HG02763 (cell line): ENCODE data around the gene NF2.

Experiments used
- ATAC-seq: cut with Tn5 transposase; IDR thresholded peaks from one replicate; pipeline ENCODE4 v1.9.1; 2021; ENCODE audit warnings: mild to moderate bottlenecking, moderate library complexity; ENCODE audit not compliant: unreplicated experiment

The NF2 gene

DNA sequence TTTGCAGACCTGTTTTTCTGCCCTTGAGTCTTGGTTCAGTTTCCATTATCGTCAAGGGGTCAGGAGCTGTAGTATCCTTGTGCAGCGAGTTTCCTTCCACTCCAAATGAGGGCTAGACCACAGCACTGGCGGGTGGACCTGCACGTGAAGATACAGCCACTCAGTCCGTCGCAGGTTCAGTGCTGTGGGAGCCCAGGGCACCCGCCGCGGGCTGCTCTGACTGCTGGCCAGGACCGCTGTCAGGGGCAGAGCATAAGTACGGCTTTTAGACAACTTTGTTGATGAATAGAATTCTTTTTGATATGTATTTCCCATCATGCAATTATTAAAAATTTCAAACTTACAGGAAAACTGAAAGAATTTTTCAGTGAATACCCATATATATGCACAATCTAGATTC, 56.6 kb downstream of the NF2 start:
- no peak for ATAC-seq

DNA sequence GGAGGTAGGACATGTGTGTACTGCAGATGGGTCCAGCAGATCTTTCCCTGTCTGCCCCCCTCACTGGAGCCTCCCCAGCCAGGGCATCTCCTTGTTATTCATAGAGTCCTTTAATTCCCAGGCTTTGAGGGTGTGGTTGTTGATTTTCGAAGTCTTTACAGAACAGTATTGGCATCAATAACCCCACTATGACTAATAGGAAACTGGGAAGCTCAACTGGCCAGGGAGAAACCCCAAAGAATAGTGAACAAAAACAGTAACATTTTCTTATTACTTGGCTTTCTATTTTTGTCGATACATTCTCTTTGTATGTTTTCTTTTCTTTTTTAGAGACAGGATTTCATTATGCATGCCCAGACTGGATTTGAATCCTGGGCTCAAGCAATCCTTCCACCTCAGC, 57.9 kb downstream of the NF2 start:
- ATAC-seq: no peak

DNA sequence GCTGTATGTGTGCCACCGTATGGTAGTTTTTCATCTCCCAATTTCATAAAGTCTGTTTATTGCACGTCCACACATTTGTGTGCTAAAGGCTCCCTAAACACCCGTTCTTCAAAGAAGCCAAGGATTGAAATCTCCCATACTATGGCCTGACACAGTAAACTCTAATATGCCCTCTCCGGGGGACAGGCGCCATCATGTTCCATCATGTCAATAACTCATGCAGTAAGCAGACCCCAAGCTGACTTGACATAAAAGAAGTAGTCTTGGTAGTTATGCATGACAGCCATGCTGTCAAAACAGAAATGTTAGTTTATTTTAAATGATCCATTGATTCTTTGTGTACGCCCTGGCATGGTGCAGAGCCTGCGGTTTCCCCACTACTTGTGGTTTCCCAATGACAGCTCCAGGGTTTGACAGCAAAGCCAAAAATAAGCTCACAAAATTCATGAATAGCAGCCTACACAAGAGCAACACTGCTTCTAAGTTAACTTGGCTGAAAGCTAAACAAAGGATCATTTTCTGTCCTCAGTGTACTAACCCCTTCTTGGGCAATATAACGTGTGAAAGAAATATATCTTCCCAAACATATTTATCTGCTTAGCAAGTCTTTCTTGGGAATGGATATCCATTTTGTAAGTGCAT, 59.9 kb downstream of the NF2 start:
- no peak for ATAC-seq

DNA sequence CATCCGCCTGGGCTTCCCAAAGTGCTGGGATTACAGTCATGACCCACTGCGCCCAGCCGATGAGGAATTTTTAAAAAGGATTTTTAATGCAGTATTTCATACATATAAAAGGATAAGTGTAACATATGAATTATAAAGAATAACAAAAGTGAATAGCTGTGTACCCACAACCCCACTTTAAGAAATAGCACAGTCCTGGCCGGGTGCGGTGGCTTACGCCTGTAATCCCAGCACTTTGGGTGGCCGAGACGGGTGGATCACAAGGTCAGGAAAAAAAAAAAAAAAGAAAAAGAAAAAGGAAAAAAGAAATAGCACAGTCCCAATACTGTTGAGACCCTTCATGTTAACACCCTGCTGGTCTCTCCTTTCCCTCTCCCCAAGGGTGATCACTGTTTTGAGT, 62.1 kb downstream of the NF2 start:
- no peak for ATAC-seq

DNA sequence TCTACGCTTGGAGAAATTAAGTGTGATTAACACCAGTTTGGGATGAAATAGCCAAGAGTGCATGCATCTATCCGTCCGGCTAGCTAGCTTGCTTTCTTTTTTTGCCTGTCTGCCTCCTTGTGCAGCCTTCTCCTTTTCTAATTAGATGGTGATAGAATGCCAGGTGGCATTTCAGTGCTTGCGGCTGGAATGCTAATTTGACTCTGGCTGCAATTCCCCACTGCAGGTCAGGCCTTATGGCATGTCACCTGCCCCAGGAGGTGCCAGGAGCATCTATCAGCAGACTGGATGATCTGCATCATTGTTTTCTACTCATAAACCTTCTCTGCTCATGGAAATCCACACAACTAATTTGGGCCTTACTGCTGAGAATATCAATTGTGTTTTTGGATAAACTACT, 65.2 kb downstream of the NF2 start:
- no peak for ATAC-seq

DNA sequence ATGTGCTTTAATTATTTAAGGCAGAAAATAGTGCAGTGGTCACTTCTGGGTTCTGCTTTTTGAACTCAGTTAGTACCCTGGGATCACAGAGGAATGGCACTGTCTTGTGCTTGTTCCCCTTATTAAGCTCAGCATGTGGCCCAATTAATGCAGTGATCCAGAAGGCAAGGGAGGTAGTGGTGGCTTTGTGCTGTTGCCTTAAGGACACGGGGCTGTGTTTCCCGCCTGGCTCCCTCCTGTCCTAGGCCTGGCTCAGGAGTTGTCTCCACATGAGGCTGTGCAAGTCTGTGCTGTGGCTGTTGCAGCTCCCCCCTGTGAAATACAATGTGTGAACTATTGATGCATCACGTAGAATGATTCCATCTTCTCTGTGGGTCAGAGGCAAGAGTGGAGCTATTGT, 67.2 kb downstream of the NF2 start:
- ATAC-seq: no peak

DNA sequence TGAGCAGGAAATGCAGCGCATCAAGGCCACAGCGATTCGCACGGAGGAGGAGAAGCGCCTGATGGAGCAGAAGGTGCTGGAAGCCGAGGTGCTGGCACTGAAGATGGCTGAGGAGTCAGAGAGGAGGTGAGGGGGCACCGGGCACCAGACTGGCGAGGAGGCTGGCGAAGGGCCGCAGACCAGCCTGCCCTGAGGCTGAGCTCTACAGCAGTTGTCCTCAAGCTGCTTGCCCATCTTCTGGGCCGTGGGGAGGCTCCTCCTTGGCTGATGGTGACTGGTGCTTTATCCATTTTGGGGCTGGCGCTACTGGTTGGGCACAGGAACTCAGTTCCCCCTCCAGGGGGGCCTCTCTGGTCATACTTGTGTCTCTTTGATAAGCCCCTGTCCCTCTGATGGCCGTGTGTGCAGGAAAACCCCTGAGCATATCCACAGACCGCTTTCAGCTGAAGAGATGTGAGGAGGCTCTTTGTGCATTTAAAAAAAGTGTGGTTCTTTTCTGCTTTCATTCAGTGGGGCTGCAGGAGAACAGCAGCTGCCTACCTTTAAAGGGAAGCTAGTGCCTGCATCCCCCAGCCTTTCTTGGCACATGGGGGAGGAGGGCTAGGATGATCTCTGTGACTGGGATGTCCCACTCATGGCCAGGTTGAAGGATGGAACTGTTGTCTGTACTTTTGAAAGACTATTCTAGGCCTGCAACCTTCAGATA, 70.1 kb downstream of the NF2 start:
- ATAC-seq: no peak

DNA sequence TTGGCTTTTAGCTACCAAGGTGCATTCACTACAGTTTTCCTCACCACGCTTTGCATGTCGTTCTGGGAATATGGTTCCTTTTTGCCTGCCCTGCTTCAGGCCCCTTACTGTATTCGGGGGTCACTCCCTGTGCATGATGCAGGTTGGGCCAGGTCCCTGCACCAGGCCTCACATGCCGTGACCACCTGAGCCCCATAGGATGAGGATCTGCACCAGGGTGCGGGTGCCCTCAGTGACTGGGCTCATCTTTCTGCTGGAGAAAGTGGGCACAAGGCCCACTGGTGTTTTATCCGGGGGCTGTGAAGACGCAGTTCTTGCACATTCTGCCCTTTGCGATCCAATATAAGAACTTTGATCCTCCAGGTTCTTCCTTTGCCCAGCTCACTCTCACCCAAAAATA, 70.7 kb downstream of the NF2 start:
- no peak for ATAC-seq

DNA sequence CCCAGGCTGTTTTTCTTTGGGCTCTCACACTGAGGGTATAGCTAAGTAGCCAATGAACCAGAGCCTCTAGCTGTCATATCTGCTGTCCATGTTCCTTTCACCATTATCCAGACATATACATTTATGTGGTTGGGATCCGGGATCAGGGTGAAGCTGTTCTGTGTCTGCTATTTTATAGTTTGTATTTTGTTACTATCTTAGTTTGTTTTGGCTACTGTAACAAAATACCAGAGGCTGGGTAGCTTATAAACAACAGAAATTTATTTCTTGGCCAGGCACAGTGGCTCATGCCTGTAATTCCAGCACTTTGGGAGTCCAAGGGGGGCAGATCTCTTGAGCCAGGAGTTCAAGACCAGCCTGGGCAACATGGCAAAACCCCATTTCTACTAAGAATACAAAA, 75.9 kb downstream of the NF2 start:
- ATAC-seq: no peak

DNA sequence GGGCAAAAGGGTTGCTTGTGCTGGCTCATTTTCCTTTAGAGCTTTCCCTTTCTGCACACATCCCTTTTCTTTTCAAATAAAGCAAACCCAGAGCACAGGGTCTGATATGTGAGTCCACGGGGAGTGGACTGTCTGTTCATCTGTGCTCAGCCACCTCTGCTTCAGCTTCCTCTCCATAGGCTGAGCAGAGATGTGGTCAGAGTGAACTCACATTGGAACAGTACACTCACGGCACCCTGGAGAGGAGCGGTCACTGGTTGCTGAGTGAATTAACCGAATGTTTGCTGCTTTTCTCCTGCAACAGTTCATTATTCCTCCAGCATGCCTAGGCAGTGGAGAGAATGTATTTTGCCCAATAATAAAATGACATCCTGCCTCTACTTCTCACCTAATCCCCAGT, 80.1 kb downstream of the NF2 start:
- no peak for ATAC-seq

DNA sequence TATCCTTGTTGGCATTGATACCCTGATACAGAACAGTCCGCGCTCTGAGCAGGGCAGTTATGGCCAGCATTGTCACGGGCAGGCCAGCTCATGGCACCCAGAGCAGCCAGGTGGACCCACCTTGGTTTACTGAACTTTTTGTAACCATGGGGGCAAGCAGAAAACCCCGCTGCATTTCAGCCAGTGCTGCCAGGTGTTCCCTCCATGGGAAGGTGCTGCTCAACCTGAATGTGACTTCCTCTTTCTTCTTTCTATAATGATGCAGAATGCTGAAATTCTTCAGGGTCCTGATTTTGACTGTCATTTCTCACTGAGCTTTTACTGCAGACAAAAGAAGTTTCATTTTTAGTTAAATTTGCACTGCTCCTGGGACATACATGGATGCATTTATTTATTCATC, 80.8 kb downstream of the NF2 start:
- no peak for ATAC-seq

DNA sequence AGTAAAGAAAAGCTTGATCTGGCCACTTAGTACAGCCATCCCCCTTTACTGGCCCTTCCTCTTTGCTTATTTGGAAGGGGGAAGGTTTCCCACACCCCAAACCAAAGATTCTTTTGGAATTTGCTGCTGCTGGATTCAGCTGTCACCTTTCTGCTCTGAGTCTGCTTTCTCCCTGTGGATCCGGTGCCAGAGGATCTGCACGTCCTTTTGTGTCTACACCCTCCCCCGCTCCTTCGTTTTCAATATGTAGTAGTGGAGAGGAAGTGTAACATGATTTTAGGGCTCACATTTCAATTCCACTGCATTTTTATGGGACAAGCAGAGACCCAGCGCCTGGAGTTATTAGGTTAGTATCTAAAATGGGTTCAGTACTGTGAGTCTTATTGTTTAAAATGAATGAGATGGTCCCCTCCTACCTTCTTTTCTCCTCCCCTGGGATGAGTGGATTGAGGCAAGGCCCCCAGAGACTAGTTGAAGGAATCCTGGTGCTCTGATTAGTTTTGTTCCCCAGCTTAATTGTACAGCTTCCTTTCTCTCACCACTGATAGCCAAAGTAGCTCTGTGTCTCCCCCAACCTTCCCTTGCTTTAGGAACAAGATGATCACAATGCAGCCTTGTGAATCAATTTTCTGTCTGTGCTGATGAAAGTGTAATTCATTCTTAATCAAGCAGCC, 85.9 kb downstream of the NF2 start:
- ATAC-seq: no peak

DNA sequence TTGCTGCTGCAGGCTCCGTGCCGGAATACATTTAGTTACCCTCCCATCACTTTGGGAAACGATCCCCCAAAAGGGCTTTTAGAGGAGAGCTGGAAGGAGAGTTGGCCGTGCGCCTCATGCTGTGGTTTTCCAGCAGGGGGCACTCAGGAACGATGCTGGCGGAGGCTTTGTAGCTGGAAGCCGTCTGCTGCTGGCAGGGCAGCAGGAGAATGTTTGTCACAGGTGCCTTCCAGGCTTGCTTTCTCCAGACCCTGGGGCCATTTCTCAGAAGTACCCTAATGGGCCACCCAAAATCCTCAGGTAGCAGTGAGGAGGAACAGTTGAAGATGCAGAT, 86.4 kb downstream of the NF2 start:
- ATAC-seq: no peak

DNA sequence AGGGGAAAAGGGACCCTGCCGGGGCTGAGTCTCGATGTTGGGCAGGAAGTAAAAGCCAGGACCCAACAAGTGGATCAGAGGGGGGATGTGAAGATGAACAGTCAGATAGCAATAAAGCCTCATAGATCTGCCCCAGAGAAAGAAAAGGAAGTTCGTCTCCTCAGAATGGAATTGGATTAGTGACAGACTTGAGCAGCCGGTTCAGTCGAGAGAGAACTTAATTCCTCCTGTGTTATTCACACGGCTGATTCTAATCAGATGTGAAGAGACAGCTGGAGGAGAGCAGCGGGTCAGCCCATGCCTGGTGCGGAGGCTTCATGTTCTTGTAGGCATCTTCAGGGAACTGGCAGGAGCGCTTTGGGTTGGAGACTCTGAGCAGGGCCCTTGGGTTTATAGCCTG, 87.0 kb downstream of the NF2 start:
- ATAC-seq: no peak

DNA sequence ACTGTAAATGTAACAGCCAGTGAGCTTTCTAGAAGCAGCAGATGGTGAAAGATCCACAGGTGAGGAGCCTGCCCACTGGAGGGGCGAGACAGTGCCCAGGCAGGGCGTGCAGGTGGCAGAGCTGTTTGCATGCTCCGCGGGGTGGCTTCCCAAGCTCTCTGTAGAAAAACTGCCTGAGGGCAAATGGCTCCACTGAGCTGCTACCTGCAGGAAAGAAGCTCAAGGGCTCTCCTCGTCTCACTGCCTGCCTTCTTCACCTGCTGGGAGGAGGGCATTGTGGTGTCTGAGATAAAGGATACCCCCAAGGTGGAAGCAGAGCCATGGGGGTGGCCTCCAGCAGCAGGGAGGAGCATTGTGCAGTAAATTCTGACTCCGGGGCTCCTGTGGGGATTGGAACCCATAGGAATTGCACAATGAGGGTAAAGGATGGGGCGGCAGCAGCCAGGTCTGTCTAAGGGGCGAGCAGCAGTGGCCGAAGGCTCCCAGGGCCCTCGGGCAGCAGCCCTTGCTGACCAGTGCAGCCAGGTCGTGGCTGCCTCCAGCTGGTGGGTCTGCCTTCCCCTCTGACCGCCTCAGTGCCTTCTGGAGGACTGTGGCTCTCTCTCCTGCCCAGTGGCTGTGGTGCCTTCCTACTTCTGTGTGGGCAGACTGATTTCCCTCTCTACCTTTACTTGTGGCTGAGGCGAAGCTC, 88.3 kb downstream of the NF2 start:
- ATAC-seq: no peak

DNA sequence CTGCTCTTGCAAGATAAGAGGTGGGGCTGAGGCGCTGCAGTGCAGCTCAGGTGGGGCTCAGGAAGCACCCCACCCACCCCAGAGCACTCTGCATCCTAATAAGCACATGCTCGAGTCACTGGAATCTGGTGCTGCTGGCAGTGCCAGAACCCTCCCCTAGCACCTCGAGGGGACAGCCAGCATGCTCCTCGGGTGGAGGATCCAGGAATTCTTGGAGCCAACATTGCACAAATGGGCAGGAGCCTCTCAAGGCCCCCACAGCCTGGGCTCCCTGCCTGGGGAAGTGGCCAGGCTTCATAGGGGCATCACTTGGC, 88.9 kb downstream of the NF2 start:
- ATAC-seq: no peak

DNA sequence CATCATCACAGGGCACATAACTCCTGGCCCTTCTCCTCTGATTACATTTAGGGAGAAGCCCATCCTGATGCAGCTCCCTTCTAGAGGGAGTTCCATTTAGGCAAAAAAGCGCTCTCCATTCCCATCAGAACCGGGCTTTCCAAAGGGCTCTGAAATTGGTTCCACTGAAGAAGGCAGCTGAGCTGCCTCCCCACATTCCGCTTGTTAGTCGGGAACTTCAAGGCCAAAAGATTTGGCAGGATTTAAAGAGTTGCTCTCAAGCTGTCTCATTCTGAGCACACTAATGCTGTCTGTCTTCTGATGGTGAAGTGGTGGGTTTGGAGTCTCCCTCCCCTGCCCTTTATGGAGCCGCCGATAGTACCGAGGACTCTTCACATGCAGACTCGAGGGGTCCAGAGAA, 89.7 kb downstream of the NF2 start:
- ATAC-seq: no peak

DNA sequence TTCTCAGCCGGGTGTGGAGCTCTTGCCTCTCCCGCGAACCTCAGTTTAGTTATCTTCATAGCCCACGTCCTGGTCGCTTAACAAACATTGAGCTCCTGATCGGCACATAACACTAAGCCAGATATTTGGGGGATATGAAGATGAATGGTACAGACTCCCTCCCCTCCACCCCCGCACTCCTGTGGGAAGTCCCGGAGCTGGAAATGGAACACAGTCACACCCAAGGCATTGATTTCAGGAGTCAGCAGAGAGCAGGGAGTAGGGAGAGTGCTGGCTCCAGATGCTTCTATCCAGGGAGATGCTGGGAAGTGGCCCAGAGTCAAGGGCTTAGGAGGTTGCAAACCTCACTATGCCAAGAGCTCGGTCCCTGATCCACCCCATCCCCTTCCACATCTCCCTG, 90.2 kb downstream of the NF2 start:
- ATAC-seq: no peak

DNA sequence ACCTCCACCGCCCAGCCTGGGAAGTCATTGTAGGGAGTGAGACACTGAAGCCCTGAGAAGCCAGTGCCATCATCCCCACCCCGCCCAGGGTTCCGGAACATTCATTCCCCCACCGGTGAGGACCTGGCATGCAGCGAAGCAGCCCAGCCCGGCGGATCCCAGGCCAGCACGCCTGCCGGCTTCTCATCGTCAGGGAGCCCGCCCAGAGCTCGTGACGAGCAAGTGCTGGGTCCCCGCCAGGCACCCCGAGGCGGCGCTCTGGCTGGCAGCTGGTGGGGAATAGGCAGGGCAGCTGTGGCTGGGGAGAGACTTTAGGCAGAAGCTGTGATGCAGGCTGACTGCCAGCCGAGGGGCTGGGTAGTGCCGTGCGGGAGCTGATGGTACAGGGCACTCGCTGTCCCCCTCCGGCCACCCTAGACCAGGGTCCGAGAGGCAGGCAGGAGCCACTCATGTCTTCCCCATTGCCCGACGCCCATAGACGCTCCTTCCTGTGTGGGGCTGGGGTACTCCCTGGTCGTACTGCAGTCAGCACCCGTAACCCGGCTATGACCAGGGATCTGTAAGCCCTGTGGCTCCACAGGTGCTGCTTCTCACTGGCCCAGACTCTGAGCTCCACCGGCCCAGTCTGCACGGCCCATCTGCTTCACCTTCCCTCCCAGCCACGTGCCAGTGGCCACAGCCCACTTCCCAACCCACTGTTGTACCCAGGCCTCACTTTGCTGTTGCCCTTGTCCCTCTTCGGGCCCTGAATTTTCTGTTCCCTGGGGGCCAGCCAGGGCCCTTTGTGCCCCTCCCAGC, 91.9 kb downstream of the NF2 start:
- no peak for ATAC-seq

DNA sequence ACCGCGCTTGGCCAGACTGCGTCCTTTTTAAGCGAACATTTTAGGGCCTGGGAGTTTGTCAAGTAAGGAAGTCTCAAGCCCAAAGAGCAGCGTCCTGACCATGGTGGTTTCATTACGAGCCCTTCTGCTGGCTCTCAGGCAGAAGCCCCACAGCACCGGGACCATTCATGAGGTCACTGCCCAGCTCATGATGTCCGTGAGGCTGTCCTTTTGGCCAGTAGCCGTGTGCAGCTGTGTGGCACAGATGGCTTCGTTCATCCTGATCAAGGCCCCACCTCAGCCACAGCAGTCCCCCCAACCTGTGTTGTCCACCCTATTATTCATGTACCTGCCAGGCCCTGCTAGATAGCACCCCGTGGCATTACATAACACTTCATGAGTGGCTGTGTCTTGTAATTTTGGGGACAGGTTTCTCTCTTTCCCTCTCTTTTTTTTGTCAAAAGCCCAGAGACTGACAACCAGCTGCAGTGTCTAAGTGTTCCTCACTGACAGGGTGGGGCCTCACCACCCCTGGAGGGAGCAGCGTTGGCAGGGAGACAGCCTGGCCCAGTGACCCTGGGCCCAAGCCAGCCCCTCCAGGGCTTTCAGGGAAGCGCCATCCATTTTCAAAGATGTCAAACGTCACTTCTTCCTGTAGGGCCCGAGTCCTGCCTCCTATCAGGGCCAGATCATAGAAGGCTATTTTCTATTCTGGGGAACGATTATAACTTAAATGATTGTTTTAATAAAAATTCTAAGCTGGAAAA, 94.6 kb downstream of the NF2 start:
- ATAC-seq: no peak
